ENCODE measurements around the gene GABBR2.

GABBR2 gene

DNA sequence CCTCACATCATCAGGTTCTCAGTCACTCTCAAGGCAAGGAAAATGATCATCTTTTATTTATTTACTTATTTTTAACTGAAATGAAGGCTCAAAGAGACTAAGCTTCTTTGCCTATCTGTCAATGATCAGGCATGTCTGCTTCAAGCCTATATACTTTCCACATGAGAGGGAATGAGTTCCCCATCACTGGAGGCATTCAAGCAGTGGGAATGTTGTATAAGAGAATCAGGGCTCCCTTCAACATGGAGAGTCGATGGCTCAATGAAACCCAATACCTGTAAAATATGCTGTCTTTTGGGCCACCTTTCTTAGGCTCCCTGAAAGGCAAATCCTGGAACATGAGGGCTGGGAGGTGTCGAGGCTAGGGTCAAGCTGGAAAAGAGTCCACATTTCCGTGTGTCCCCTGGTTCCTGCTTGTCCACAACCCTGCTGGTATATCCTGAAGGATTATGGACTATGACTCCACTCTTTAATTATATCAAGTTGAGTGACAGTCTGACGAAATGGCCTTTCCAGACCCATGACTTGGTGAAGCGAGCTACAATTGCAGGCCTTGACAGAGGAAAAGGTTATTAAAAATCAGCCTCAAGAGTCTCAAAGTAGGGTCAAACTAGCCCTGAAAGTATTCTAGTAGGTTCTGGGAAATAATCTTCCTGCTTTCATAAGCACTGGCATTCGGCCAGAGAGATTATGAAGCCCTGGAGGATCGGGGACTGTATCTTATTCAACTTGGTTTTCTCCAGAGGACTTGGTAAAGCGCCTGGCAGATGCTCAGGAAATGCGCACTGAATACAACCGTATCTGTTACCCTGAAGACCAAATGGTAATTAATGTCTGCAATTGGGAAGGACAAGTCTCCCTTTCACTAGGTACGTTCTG, 307.4 kb downstream of the GABBR2 start:
- DNase-seq (ENCODE audit: insufficient read length, low spot score) (no peak), FAIRE-seq (no peak)
- TF ChIP-seq, protein P1, sequence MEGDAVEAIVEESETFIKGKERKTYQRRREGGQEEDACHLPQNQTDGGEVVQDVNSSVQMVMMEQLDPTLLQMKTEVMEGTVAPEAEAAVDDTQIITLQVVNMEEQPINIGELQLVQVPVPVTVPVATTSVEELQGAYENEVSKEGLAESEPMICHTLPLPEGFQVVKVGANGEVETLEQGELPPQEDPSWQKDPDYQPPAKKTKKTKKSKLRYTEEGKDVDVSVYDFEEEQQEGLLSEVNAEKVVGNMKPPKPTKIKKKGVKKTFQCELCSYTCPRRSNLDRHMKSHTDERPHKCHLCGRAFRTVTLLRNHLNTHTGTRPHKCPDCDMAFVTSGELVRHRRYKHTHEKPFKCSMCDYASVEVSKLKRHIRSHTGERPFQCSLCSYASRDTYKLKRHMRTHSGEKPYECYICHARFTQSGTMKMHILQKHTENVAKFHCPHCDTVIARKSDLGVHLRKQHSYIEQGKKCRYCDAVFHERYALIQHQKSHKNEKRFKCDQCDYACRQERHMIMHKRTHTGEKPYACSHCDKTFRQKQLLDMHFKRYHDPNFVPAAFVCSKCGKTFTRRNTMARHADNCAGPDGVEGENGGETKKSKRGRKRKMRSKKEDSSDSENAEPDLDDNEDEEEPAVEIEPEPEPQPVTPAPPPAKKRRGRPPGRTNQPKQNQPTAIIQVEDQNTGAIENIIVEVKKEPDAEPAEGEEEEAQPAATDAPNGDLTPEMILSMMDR (IDR thresholded peaks at IDR 0.05; ENCODE audit: insufficient read depth, missing control alignments): no peak

DNA sequence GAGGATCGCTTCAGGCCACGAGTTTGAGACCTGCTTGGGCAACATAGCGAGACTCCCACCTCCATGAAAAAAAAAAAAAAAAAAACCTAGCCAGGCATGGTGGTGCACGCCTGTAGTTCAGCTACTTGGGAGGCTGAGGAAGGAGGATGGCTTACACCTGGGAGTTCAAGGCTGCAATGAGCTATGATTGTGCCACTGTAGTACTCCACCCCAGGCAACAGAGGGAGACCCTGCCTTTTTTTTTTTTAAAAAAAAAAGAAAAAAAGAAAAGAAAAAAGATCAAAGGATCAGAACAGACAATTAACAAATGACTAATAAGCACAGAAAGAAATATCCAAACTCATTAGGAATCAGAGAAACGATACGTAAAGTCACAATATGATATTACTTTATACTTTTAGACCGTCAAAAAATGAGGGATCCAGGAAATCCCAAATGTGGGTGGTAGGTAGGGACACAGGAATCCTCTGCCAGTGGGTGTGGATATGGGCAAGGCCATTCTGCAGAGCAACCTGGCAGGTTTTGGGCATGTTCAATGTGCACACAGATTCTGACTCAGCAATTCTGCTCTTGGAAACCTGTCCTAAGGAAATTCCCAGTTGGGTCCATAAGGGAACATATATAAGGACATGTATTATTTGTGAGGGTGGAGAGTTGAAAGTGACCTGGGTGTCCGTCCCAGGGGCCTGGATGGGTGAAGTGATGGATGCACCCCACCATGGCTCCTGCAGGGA, 308.6 kb downstream of the GABBR2 start:
- FAIRE-seq (no peak), DNase-seq (ENCODE audit: insufficient read length, low spot score) (no peak)
- TF ChIP-seq, protein P1 (IDR thresholded peaks at IDR 0.05; ENCODE audit: insufficient read depth, missing control alignments): no peak

DNA sequence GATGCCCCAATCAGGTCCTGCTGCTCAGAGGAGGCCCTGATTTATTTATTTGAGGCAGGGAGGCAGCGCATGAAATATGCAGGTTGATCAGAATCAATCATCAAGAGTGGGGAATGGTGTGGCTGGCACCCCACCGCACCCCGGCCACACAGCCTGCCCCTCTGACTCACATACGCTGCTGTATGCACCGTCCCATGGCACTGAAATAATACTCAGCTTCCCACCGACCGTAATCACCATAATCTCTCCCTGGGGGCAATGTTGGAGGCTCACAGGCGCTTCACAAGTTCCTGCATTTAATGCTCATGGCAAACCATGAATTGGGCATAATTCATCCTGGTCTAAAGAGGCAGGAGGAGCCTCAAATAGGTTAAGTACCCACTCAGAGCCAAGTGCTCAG, 312.1 kb downstream of the GABBR2 start:
- TF ChIP-seq, protein P1 (IDR thresholded peaks at IDR 0.05; ENCODE audit: insufficient read depth, missing control alignments): no peak
- no peak for DNase-seq (ENCODE audit: insufficient read length, low spot score)
- FAIRE-seq: no peak

DNA sequence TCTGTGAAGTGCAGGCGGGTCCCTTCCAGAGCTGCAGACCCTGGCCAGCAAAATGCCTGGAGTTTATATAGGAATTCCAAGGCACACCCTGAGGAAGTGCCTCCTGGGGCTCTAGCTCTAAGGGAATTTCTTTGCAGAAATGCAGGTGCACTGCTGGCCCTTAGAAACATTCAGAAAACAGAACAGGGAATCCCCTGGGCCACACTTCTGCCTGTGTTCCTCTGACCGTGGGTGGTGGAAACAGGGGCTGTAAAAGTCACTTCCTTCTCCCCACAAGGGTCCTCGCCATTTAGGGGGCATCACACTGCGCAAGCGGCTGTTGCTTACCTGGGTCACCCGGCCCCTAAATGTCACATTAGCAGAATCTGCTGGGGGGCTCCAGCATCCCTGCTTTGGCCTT, 312.5 kb downstream of the GABBR2 start:
- FAIRE-seq (no peak), DNase-seq (ENCODE audit: insufficient read length, low spot score) (no peak)
- TF ChIP-seq, protein P1 (IDR thresholded peaks at IDR 0.05; ENCODE audit: insufficient read depth, missing control alignments): no peak

DNA sequence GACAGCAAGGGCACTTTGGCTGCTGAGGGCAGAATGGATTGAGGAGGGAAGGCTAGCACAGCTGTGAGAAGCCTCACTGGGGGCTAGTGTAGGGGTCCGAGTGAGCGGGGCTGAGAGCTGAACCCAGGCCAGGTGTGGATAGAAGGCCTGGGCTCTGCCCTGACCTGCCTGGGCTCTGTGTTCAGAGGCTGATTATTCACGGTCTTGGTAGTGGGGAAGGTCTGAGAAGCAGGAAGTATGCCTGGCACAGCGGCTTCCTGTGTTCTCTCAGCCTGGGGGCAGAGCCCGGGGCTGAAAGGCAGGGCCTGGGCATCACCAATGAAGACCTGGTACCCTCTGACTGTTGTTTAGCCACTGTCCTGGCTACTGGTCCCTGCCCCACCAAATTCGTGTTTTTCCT, 316.9 kb downstream of the GABBR2 start:
- TF ChIP-seq, protein P1 (IDR thresholded peaks at IDR 0.05; ENCODE audit: insufficient read depth, missing control alignments): no peak
- FAIRE-seq (no peak), DNase-seq (ENCODE audit: insufficient read length, low spot score) (no peak)

DNA sequence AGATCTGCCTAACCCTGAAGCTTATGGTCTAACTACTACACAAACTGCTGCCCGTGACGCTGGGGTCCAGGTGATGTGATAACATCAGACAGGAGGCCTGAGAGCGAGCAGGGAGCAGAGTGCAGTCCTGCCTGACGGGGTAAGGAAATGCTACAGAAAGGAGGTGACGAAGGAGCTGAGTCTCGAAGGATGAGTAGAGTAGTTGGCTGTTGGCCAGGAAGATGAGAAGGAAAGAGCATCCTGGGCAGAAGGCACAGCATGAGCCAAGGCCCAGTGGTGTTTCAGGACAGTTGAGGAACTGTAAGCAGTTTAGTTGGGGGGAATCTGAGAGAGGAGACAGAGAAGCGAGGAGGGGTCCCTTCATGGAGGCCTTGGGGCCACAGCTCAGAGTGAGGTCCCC, 317.3 kb downstream of the GABBR2 start:
- TF ChIP-seq, protein P1 (IDR thresholded peaks at IDR 0.05; ENCODE audit: insufficient read depth, missing control alignments): no peak
- DNase-seq (ENCODE audit: insufficient read length, low spot score): no peak
- no peak for FAIRE-seq

DNA sequence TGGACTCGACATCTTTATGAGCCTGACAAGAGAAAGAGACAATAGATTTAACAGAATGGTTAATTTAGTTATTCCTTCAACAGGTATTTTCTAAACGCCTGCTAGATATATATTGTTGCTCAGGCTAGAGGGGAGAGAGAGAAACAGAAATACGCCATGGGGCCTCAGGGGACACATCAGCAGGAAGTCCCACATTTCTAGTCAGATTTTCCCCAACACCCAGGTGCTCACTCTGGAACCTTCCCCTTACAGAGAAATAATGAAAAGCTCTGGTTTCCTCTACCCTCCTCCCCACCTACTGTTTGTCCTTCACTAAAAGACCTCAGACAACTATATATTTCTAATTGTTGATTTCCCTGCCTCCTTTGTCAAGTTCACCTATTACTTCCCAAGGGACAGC, 323.0 kb downstream of the GABBR2 start:
- FAIRE-seq: no peak
- DNase-seq (ENCODE audit: insufficient read length, low spot score): no peak
- TF ChIP-seq, protein P1 (IDR thresholded peaks at IDR 0.05; ENCODE audit: insufficient read depth, missing control alignments): no peak

Measured in D721Med (cell line).